Esophagus mucosa (tissue), 1 donor: ENCODE data around the gene FSTL4. TPM values are rescaled to one million over a fixed set of nuclear protein-coding genes. Genes with fewer than 3 reads are reported as not detected.
A peak's percentile ranks its signal among the peaks of the same experiment; 100 is the strongest.
"Not testable (repeated sequence)": the region's sequence is repeated elsewhere in the genome, so short reads cannot be mapped to it uniquely, and the experiment has no call there.

Experiments
- ATAC-seq: fragments of 200-7000 bp; cut with Tn5 transposase; one replicate; pipeline ENCODE4 v1.9.1; 2020
- total RNA-seq: library from RNA; stranded (reverse); gene quantifications from one replicate; pipeline ENCODE4 v1.2.4, GENCODE V29; 2023
- donor health status: DM: yes; HTN: yes; CAD: no.

Gene FSTL4
- total RNA-seq, 1 donor from 2014 or later, result 2.8 TPM

GRCh38 chr5:133400831-133401351 lies 211.4 kb downstream of the FSTL4 start:
- peak; percentile 29 for ATAC-seq

DNA sequence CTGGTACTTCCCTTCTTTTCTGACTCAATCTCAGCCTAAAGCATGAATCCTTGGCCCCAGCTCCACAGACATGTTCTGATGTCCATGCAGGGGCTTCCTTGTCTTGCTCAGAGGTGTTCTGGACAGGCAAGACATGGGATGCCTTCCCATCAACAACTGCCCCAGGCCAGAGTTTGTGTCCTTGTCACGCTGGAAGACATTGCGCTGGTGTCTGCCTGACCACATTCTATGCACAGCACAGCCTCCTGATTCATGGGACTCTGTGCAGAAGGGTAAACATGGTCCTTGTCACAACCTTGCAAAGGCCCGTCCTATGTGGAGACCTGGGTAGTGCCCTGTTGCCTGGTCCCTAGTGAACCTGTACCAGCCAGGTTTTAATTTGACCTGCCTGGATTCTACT lies 212.2 kb downstream of the FSTL4 start:
- ATAC-seq, result no peak

DNA sequence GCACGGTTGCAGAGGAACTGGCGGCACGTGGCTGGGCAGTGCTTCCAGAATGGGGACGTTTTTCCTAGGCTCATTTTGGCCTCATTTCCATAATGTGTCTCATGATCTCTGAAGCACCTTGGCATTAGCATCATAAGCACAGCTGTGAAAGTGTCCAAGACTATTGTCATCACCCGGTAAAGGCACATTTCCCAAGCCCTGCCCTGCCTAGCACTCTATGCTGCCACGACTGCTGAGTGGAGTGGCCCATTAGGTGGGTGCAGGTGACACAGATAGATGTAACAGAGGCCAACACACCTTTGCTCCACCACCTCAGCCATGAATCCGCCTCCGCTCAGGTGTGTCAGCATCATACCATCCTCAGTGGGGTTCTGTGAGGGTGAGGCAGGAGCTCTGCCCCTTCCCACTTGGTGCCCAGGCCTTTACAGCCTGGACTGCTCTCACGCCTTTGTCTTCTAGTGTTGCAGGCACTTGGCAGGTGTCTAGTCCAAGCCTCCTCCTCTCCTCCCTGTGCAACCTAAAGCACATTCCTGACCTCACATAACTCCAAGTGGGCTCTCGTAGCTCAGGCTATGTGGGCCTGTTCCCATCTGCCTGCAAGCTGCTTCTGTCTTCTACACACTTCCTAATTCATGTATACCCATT lies 213.0 kb downstream of the FSTL4 start:
- no peak for ATAC-seq

DNA sequence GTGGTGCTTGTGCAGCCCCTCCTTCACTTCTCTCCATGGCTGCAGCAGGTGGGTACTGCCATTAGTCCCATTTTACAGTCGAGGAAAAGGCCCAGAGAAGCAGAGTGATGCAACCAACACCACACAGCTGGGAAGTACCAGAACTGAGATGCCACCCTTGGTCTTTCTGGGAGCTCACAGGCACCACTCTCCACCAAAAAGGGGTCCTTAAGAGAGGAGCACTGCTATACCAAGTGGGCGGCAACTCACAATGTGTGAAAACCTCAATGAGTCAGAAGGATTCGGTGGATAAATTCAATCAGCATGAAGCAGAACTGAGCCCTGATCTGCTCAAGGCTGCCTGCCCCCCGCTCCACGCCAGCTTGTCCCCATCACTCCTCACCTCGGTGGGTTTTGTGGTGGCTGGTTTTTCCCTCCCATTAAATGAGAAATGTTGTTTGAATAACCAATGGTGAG lies 213.7 kb downstream of the FSTL4 start:
- ATAC-seq, result no peak

- no peak for ATAC-seq
These were observed 214.2 kb downstream of the FSTL4 start for GRCh38 chr5:133397990-133398645.

DNA sequence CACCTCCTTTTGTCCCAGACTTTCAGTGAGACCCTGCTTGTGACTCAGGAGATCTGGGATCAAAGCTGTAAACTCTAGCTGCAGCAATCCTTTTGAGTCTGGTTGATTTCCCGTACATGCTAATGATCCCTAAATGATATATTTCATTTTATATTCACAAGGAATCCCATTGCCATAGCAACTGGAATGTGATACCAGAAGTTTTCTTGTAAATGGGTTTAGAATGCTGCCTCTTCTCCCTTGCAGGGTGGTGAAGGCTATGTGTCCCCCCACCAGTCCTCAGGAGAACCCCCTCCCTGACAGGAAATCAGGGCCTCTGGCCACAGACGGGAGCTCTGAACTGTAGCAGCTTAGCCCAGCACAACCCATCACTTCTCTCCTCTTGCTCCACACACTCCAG lies 215.0 kb downstream of the FSTL4 start:
- no peak for ATAC-seq

DNA sequence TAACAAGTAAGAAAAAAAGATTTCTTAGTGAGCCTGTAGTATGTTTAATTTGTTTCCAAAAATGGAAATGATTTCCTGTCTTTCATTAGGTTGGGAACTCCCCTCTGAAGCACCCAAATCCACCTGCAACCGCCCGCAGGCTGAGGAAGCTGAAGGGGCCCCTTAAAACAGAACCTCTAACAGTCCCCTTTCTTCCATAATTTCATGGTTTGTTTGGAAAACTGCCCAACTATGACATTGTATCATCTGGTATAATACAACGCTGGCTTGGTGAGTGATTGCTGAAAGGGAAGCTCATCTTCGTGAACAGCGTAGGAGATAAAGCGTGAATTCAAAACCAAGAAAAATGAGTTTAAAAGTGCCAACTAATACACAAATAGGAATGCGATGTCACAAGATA lies 215.5 kb downstream of the FSTL4 start:
- ATAC-seq, result no peak

DNA sequence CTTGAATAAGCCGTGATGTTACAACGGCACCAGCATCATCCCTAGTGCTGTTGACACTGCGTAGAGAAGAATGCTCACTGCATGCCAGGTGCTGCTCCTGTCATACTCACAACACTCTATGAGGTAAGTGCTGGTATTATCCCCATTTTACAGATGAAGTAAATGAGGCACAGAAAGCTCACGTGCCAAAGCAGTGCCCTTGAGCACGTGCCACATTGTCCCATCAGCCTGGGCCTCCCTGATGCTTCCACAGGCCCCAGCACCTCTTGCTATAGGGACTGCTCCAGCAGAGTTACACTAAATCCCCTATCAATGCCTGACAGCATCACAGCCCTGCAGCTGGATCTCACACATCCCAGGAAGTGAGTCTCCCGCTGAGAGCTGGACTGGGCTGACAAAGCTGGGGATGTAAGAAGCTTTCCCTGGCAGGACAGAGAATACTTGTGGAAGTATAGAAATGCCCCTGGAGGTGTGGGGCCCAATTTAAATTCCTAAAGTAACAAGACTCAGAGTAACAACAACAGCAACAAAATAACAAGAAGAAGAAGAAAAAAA lies 216.1 kb downstream of the FSTL4 start:
- no peak for ATAC-seq

DNA sequence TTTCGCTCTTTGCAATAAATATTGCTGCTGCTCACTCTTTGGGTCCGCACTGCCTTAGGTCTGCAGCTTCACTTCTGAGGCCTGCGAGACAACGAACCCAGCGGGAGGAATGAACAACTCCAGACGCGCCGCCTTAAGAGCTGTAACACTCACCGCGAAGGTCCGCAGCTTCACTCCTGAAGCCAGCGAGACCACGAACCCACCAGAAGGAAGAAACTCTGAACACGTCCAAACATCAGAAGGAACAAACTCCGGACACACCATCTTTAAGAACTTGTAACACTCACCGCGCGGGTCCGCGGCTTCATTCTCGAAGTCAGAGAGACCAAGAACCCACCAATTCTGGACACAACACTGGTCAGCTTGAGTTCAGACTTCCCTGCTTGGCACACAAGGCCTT lies 217.1 kb downstream of the FSTL4 start:
- not testable (repeated sequence) for ATAC-seq

GRCh38 chr5:133394477-133394817 lies 217.9 kb downstream of the FSTL4 start:
- not testable (repeated sequence) for ATAC-seq

GRCh38 chr5:133393776-133394476 lies 218.4 kb downstream of the FSTL4 start:
- ATAC-seq, result no peak

GRCh38 chr5:133392448-133392847 lies 219.9 kb downstream of the FSTL4 start:
- ATAC-seq, result no peak

DNA sequence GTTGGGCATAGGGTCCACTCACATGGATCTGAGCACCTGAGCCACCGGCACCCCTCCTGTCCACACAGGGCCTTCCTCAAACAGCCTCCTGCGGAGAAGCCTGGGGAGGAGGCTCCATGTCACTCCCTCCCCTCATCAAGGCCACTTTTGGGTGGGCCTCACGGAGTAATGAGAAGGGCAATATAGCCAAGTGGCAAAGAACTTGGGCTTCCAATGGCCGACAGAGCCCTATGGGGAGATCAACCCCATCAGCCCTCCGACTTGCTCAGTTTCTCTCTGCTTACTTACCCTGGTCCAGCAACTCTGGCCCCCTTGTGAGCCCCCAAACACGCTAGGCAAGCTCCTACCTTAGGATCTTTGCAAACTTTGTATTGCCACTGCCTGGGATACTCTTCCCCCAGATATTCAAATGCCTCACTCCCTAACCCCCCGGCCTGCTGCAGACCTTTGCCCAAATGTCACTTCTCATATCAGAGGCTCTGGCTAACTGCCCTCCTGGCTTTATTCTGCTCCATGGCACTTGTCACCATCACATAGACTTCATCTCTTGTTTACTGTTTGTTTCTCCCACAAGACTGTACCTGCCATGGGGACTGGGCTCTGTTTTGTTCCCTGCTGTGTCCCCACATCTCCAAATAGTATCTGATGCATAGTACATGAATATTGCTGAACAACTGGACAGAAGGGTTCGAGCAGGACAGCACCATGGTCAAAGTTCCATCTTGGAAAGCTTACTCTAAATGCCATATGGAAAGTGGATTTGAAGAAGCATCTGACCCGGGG lies 220.8 kb downstream of the FSTL4 start:
- ATAC-seq, result no peak

DNA sequence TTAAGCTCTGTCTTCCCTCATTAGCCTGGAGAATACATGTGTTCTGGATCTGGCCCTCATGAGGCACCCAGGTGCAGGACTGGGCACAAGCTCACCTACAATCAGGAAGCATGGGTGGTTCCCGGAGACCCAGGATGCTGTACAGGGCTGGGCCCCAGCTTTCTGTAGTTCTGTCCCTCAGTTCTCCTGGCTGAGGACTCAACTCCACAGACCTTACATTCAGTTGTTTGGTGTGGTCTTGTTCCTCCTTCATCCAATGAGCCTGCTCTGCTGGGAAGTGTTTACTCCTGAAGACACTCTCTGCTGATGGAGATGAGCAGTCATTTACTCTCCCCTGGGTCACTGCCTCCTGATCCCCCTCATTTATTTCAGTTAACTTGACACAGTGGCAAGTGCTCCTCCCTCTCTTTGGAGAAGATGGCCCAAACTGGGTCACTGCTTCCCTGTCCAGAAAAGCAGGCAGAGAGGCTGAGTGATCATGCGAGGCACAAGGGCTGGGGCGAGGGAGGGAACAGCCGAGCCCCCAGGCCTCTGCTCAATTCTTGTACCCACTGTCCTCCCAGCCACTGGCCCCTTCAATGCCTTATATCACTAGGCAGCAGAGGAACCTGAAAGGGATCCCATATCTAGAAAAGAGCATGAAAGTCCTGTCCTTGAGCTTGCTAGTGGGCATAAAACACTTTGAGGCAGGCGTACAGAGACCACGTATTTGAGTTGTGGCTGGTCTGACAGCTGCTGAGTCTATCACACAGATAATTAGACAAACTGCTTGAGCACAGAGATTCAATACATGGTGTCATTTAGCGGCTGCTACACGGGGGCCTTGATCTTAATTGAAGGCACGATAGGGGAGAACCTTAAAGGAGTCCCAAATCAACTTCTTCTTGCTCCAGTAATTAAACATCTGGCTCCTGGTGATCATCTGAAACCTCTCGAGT lies 221.7 kb downstream of the FSTL4 start:
- ATAC-seq, result no peak

GRCh38 chr5:133389066-133389590 lies 223.2 kb downstream of the FSTL4 start:
- peak; percentile 34 for ATAC-seq

- ATAC-seq, result no peak
These were observed 224.7 kb downstream of the FSTL4 start for GRCh38 chr5:133387621-133388020.

- no peak for ATAC-seq
These were observed 225.2 kb downstream of the FSTL4 start for GRCh38 chr5:133387091-133387490.

- no peak for ATAC-seq
These were observed 225.7 kb downstream of the FSTL4 start for GRCh38 chr5:133386662-133387061.

- no peak for ATAC-seq
These were observed 227.0 kb downstream of the FSTL4 start for GRCh38 chr5:133385346-133385745.

DNA sequence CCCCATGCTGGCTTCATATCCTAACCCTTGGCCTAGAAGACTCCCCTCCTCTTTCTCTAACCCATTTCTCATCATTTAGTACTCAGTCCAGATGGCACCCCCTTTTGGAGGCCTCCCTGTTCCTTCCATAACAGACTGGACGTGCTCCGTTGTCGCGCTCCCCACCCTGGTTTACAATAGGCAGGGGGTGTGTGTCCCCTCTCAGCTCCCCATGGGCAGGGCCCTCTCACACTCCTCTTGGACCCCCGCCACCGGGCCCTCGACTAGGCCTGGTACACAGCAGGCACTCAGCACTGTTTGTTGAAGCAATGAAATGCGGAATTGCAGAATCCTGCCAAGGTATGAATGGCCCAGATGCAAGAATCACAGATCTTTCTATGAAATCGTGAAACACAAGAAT lies 227.4 kb downstream of the FSTL4 start:
- ATAC-seq, result no peak
